Osteocyte (in vitro differentiated cells): ENCODE measurements around the gene PCBP1. TPM values are rescaled to one million over a fixed set of nuclear protein-coding genes. Genes with fewer than 3 reads are reported as not detected.
A peak's percentile ranks its signal among the peaks of the same experiment; 100 is the strongest.

Experiments used
- DNase-seq: peaks from one replicate; pipeline ENCODE4 v3.0.0; 2021; ENCODE audit warnings: mixed read lengths; ENCODE audit not compliant: unreplicated experiment; ENCODE audit errors: extremely low spot score
- H3K27ac Mint-ChIP-seq: one replicate; pipeline ENCODE4 v1.8.0; 2021; ENCODE audit warnings: mild to moderate bottlenecking, mixed read lengths; ENCODE audit not compliant: unreplicated experiment
- H3K27me3 Mint-ChIP-seq: one replicate; pipeline ENCODE4 v1.8.0; 2021; ENCODE audit warnings: mixed read lengths; ENCODE audit not compliant: unreplicated experiment
- H3K36me3 Mint-ChIP-seq: one replicate; pipeline ENCODE4 v1.8.0; 2021; ENCODE audit warnings: mixed read lengths; ENCODE audit not compliant: unreplicated experiment
- H3K4me1 Mint-ChIP-seq: one replicate; pipeline ENCODE4 v1.8.0; 2021; ENCODE audit warnings: mixed read lengths; ENCODE audit not compliant: unreplicated experiment
- H3K4me3 Mint-ChIP-seq: one replicate; pipeline ENCODE4 v1.8.0; 2021; ENCODE audit warnings: mild to moderate bottlenecking, moderate library complexity, mixed read lengths; ENCODE audit not compliant: unreplicated experiment
- H3K9me3 Mint-ChIP-seq: one replicate; pipeline ENCODE4 v1.8.0; 2021; ENCODE audit warnings: mixed read lengths; ENCODE audit not compliant: unreplicated experiment
- total RNA-seq: library from RNA; stranded (reverse); gene quantifications from 2 replicates; pipeline ENCODE4 v1.2.1, GENCODE V29; 2021
- TF ChIP-seq, protein P1 (sequence below): fragments of 200-600 bp; sonication (generic); IDR thresholded peaks from 2 replicates; pipeline ENCODE4 v1.5.0; 2021; ENCODE audit warnings: antibody characterized with exemption, mild to moderate bottlenecking, moderate library complexity

Gene PCBP1
- total RNA-seq, 1 donor from 2014 or later: 261 TPM

DNA sequence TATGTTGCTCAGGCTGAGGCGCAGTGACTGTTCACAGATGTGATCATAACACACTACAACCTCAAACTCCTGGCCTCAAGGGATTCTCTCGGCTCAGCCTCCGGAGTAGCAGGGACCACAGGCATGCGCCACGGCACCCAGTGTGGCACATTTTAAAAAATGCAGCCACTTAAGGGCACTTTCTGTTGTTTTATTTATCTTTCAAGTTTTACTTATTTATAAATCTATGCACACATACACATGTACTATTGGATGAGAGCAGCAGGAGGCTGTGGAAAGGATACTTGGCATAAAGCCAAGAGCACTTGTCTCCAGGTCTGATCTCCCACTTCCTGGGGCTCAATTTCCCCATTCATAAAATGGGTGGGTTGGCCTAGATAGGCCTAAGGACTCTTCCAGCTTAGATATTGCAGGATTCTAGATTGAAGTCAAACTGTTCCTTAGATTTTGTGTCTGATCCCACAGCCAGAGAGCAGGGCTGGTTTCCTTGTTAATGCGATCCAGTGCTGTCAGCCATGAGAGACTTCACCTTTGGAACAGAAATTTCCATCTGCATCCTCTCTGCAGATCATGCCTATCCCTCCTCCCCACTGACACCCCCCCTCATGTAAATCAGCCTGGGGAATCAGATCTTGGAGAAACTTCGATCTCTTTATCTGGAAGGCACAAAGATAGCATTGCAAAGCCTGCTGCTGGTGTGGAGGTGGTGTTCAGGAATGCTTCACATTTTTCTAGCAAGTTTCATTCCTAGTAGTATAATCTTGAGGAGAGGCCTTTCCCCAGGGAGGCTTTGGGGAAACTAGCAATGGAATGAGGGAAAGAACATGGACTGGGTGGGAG lies 24.7 kb downstream of the PCBP1 start:
- peak overlapping the region; percentile 82 for H3K27ac Mint-ChIP-seq
- peaks cover 45% of the 10 kb centered on the region for H3K4me1 Mint-ChIP-seq
- H3K27me3 Mint-ChIP-seq: no peaks in the 10 kb centered on the region
- H3K9me3 Mint-ChIP-seq: no peaks in the 10 kb centered on the region
- H3K36me3 Mint-ChIP-seq: no peaks in the 10 kb centered on the region
- H3K4me3 Mint-ChIP-seq: no peak overlapping the region
- no peak for DNase-seq
- TF ChIP-seq, protein P1, sequence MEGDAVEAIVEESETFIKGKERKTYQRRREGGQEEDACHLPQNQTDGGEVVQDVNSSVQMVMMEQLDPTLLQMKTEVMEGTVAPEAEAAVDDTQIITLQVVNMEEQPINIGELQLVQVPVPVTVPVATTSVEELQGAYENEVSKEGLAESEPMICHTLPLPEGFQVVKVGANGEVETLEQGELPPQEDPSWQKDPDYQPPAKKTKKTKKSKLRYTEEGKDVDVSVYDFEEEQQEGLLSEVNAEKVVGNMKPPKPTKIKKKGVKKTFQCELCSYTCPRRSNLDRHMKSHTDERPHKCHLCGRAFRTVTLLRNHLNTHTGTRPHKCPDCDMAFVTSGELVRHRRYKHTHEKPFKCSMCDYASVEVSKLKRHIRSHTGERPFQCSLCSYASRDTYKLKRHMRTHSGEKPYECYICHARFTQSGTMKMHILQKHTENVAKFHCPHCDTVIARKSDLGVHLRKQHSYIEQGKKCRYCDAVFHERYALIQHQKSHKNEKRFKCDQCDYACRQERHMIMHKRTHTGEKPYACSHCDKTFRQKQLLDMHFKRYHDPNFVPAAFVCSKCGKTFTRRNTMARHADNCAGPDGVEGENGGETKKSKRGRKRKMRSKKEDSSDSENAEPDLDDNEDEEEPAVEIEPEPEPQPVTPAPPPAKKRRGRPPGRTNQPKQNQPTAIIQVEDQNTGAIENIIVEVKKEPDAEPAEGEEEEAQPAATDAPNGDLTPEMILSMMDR: no peak

DNA sequence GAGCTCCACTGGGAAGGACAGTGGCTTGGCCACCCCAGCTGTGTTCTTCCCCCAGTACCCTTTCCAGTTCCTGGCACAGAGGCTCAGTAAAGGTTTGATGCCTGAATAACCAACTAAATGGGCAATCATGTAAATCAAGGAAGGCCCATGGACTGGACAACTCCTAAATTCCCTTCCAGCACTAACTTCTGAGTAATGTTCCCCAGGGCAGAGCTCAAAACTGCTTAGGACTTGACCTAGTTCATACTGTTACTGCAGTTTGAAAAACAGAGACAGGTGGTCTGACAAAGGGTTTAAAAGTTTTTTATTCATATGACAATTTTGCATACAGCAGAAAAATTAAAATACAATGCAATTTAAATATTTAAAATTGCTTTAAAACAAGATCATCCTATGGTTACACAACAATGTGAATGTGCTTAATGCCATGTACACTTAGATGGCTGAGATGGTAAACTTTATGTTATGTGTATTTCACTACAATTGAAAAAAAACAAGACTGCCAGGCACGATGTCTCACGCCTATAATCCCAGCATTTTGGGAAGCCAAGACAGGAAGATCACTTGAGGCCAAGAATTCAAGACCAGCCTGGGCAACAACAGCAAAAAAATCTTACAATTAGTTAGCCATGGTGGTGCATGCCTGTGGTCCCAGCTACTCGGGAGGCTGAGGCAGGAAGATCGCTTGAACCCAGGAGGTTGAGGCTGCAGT lies 26.2 kb downstream of the PCBP1 start:
- Mint-ChIP-seq H3K36me3 (no peaks in the 10 kb centered on the region), H3K9me3 (no peaks in the 10 kb centered on the region), H3K4me1 (peaks cover 35% of the 10 kb centered on the region), H3K4me3 (no peak overlapping the region), H3K27me3 (no peaks in the 10 kb centered on the region), H3K27ac (peak overlapping the region; percentile 41)
- TF ChIP-seq, protein P1: no peak
- DNase-seq: no peak

DNA sequence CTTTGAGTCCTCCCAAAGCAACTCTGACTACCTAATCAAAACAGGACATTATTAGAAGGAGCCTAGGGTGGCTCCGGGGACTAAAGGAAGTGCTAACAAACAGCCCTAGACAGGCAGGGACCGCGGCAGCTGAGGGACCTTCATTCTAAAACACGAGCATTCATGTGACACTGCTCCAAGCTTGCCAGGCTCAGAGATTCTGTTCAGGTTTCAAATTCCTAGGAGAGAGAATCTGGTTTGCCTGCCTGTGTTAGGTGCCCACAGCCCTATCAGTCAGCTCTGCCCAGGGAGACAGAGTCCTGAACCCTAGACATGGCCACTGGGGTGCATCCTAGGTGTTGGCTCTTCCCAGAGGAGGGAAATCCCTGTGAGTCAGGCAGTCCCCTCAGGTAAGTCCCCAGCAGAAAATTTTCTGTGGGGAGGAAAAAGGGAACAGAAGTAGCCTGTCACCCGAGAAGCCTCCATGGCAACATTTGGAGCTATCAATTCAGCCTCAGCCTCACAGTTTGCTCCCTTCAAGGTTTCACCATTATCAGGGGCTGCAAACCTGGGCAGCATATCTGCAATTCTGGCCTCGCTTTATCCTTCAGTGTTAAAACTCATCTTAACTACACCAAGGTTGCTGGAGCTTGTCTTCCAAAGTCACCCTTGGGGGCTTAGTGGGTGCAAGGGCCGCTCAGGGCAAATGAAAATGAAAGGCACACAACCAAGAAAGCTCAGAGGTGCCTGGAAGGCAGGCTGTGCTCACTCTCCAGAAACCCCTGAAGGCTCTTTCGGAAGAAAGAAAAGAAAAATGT lies 28.6 kb downstream of the PCBP1 start:
- H3K36me3 Mint-ChIP-seq: no peaks in the 10 kb centered on the region

DNA sequence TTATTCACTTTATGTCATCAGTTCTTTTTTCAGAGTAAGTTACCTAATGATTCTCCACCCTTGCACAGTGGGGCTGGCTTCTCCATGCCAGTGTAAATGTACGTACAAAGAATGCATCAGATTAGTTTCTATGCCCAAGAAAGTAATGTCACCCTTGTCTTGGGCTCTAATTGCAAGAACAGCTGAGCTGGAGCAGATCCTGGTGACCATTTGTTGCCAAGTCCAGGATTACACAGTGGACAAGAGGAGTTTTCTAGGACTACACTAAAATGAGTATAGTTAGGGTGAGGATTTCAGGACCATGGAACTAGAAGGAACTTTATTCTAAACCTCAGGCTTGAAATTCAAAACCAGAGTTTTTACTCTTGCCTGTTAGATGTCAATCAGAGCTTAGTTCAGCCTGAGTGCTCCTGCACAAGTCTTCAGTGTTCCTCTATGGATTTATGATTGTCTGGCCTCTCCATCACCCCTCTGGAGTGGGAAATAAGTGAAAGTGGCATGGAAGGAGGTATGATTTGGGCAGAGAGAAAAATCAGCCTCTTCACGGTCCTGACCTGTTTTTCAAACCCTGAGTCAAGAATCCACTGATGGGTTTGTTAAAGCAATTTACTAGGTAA lies 29.8 kb downstream of the PCBP1 start:
- H3K27me3 Mint-ChIP-seq: no peaks in the 10 kb centered on the region
- H3K4me1 Mint-ChIP-seq: peaks cover 20% of the 10 kb centered on the region
- no peak overlapping the region for H3K4me3 Mint-ChIP-seq
- no peak for DNase-seq
- H3K27ac Mint-ChIP-seq: no peak overlapping the region
- TF ChIP-seq, protein P1: no peak
- H3K9me3 Mint-ChIP-seq: no peaks in the 10 kb centered on the region
- H3K36me3 Mint-ChIP-seq: no peaks in the 10 kb centered on the region

More for the DNA sequence above, 28.6 kb downstream of the PCBP1 start:
- no peak overlapping the region for H3K4me3 Mint-ChIP-seq
- no peak overlapping the region for H3K27ac Mint-ChIP-seq
- no peak for DNase-seq
- H3K9me3 Mint-ChIP-seq: no peaks in the 10 kb centered on the region
- no peaks in the 10 kb centered on the region for H3K27me3 Mint-ChIP-seq
- TF ChIP-seq, protein P1: no peak
- peaks cover 28% of the 10 kb centered on the region for H3K4me1 Mint-ChIP-seq
